Suprapubic skin (tissue), 4 donors: ENCODE results near the gene IRF2BP2. TPM values are rescaled to one million over a fixed set of nuclear protein-coding genes. Genes with fewer than 3 reads are reported as not detected.

ENCODE experiments used
- DNase-seq, 2 donors: peaks; one replicate each; pipeline ENCODE4 v3.0.0-alpha.2; 2019; ENCODE audit warnings: low spot score in 2 of 2
- H3K27ac ChIP-seq: fragments of 200-600 bp; sonication (generic); one replicate; pipeline ENCODE4 v1.5.1; 2019
- H3K27me3 ChIP-seq: fragments of 200-600 bp; sonication (generic); one replicate; pipeline ENCODE4 v1.5.1; 2019
- H3K36me3 ChIP-seq: fragments of 200-600 bp; sonication (generic); one replicate; pipeline ENCODE4 v1.5.1; 2019
- H3K4me1 ChIP-seq: fragments of 200-600 bp; sonication (generic); one replicate; pipeline ENCODE4 v1.5.1; 2019
- H3K4me3 ChIP-seq: fragments of 200-600 bp; sonication (generic); one replicate; pipeline ENCODE4 v1.5.1; 2019; ENCODE audit warnings: mild to moderate bottlenecking
- H3K9me3 ChIP-seq: fragments of 200-600 bp; sonication (generic); one replicate; pipeline ENCODE4 v1.5.1; 2019
- CTCF ChIP-seq, 2 donors: fragments of 200-600 bp in 1 of 2; fragments of 450-650 bp in 1 of 2; sonication (generic) in 1 of 2; IDR thresholded peaks; one replicate each; pipeline ENCODE4 v1.5.1; 2016 to 2019; ENCODE audit warnings: antibody characterized with exemption in 2 of 2, mild to moderate bottlenecking in 1 of 2, moderate library complexity in 1 of 2
- EP300 ChIP-seq: sonication (generic); formaldehyde crosslinking; IDR thresholded peaks from one replicate; pipeline ENCODE4 v1.6.1; 2017; ENCODE audit warnings: antibody characterized with exemption
- POLR2A ChIP-seq, 2 donors: fragments of 450-650 bp; IDR thresholded peaks; one replicate each; pipeline ENCODE4 v1.6.1; 2017; ENCODE audit warnings: antibody characterized with exemption in 2 of 2, mild to moderate bottlenecking in 2 of 2, moderate library complexity in 2 of 2
- POLR2AphosphoS5 ChIP-seq, 3 donors: sonication (generic); formaldehyde crosslinking; IDR thresholded peaks; one replicate each; pipeline ENCODE4 v1.6.1; 2017; ENCODE audit warnings: antibody characterized with exemption in 3 of 3
- WGBS: methylation state at CpG from one replicate; pipeline ENCODE4 v1.1.5; 2018; 5-methylcytosine and 5-hydroxymethylcytosine counted together
- total RNA-seq, 4 donors: library from RNA; depleted of rRNA; stranded (reverse); fragments of >200 nt; gene quantifications; one replicate each; pipeline ENCODE4 v1.1.0, GENCODE V29; 2016

IRF2BP2 gene
- total RNA-seq, 4 donors from 2014 or later, result 129 to 195 (median 159) TPM

- no peaks in the 10 kb centered on the region for H3K36me3 ChIP-seq
- H3K4me1 ChIP-seq, result peaks cover 9% of the 10 kb centered on the region
- no peak for DNase-seq
- H3K4me3 ChIP-seq, result no peak overlapping the region
- no peaks in the 10 kb centered on the region for H3K9me3 ChIP-seq
- WGBS, result 42% methylated on average over 1 of the region's 1 CpG
- TF ChIP-seq POLR2A (IDR thresholded peaks at IDR 0.05) (no peak), CTCF (IDR thresholded peaks at IDR 0.05) (no peak), EP300 (no peak), POLR2AphosphoS5 (IDR thresholded peaks at IDR 0.05) (no peak)
- H3K27ac ChIP-seq, result no peak overlapping the region
- no peaks in the 10 kb centered on the region for H3K27me3 ChIP-seq
Observed at GRCh38 chr1:234645474-234645953, 35.5 kb upstream of the IRF2BP2 start.

DNA sequence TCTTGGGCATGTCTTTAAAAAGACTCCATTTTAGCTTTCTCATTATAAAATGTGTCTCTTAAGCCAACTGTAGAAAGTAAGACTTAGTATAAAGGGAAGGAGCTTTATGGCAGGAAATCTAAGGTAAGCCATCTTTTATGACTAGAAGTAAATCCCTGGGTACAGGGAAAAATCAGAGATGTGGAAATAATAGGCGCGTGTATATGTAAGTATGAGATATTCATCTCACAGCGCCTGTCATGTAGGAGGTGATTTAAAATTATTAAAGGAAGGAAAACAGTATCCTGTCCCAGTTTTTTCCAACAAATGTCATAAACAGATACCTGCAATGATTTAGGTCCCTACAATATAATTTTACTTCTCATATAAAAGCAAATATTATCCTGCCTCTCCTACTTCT, 35.0 kb upstream of the IRF2BP2 start:
- H3K9me3 ChIP-seq, result no peaks in the 10 kb centered on the region
- H3K4me3 ChIP-seq, result no peak overlapping the region
- WGBS, result 69% methylated on average over 3 of the region's 3 CpGs
- H3K36me3 ChIP-seq, result no peaks in the 10 kb centered on the region
- DNase-seq, result no peak
- H3K4me1 ChIP-seq, result peaks cover 9% of the 10 kb centered on the region
- TF ChIP-seq CTCF (IDR thresholded peaks at IDR 0.05) (no peak), EP300 (no peak), POLR2A (IDR thresholded peaks at IDR 0.05) (no peak), POLR2AphosphoS5 (IDR thresholded peaks at IDR 0.05) (no peak)
- H3K27me3 ChIP-seq, result no peaks in the 10 kb centered on the region
- H3K27ac ChIP-seq, result no peak overlapping the region

GRCh38 chr1:234643850-234644134, 33.8 kb upstream of the IRF2BP2 start:
- TF ChIP-seq CTCF (IDR thresholded peaks at IDR 0.05), result no peak
- Histone ChIP-seq H3K9me3 (no peaks in the 10 kb centered on the region), H3K27ac (no peak overlapping the region), H3K4me1 (peaks cover 9% of the 10 kb centered on the region), H3K4me3 (no peak overlapping the region), H3K36me3 (no peaks in the 10 kb centered on the region), H3K27me3 (no peaks in the 10 kb centered on the region)
- DNase-seq, result no peak

GRCh38 chr1:234643111-234643849, 33.3 kb upstream of the IRF2BP2 start:
- TF ChIP-seq EP300 (no peak), POLR2A (IDR thresholded peaks at IDR 0.05) (no peak), CTCF (IDR thresholded peaks at IDR 0.05) (no peak), POLR2AphosphoS5 (IDR thresholded peaks at IDR 0.05) (no peak)
- no peak for DNase-seq
- Histone ChIP-seq H3K4me3 (no peak overlapping the region), H3K27ac (no peak overlapping the region), H3K36me3 (no peaks in the 10 kb centered on the region), H3K9me3 (no peaks in the 10 kb centered on the region), H3K27me3 (no peaks in the 10 kb centered on the region), H3K4me1 (peaks cover 9% of the 10 kb centered on the region)
- 84% methylated on average over 14 of the region's 14 CpGs for WGBS

GRCh38 chr1:234642428-234642827, 32.5 kb upstream of the IRF2BP2 start:
- H3K4me3 ChIP-seq, result no peak overlapping the region
- peaks cover 9% of the 10 kb centered on the region for H3K4me1 ChIP-seq
- H3K27ac ChIP-seq, result no peak overlapping the region
- H3K27me3 ChIP-seq, result no peaks in the 10 kb centered on the region
- H3K9me3 ChIP-seq, result no peaks in the 10 kb centered on the region
- DNase-seq, result no peak
- WGBS, result 90% methylated on average over 2 of the region's 2 CpGs
- H3K36me3 ChIP-seq, result no peaks in the 10 kb centered on the region
- TF ChIP-seq POLR2AphosphoS5 (IDR thresholded peaks at IDR 0.05) (no peak), EP300 (no peak), POLR2A (IDR thresholded peaks at IDR 0.05) (no peak), CTCF (IDR thresholded peaks at IDR 0.05) (no peak)
